HG03520 (cell line): ENCODE measurements around the gene EIF2S2.

Experiments
- ATAC-seq: cut with Tn5 transposase; IDR thresholded peaks from one replicate; pipeline ENCODE4 v1.9.1; 2021; ENCODE audit warnings: mild to moderate bottlenecking, moderate library complexity; ENCODE audit not compliant: unreplicated experiment

The EIF2S2 gene

DNA sequence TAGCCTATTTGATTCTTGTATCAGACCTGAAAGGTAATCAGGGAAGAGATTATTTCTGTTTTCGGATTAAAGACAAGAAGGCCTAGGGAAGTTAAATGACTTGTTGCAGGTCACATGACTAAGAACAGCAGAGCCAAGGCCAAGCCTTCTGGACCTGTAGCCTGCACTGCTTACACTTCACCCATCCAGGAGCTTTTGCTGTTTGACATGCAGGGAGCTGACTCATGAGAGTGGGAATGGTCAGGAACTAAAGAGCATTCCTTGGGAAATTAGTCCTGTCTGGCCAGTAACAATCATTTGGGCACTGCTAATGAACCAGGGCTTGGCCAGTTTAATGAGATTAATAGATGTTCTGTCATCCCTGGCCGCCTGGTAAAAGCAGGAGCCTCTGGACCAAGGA is 46.8 kb downstream of the EIF2S2 start:
- no peak for ATAC-seq

DNA sequence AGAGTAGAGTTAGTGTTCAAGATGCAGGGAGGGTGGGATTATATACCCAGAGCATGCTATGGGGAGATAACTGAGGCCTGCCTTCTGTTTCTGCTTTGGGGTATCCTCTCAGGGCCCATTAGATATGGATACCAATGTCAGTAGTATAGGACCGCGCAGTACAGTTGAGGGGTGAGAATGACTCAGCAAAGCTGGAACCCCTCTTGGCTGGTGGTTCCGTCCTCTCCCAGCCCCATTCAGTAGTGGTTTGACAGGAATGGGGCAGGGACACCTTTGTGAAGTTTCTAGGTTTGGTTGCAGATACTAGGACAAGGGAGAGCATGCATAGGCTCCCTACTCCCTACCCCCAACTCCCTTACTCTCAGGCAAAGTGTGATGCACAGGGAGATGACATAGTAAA is 47.8 kb downstream of the EIF2S2 start:
- ATAC-seq: no peak

DNA sequence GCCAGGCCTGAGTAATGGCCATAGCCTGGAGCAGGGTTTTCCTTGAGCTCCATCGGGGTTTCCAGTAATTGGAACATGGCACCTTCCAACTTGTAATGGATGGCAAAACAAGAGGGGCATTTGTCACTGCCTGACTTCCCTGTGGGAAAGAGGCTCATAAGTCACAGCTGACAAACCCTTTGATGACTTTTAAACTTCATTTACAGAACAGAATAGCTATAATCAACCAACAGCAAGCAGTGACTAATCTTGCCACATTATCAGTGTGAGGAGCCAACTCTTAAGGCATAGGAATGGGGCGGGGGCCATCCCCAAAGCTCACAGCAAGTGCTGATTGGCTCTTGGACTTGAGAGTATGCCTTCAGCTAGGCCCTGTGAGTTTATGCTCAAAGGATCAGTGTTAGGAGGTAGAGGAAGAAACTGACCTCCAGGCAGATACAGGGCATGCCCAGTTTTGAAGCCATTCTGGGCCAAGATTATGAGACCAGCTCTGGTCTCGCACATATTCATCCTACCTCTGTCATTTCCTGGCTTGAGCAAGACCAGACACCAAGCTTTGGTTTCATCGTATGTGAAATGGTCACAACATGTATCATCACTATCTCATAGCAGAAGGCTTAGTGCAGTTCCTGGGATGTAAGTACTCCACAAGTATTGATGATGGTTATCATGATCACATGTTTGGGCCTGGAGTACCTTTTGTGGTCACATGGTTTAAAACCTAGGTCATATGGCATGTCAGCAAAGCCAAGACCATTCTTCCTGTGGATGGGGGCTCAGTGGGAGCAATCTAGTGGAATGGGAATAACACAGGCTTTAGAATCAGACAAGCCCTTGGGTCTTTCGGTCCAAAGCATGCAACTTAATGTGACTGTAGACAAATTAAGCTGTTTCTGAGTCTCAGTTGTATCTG is 49.2 kb downstream of the EIF2S2 start:
- ATAC-seq: no peak

DNA sequence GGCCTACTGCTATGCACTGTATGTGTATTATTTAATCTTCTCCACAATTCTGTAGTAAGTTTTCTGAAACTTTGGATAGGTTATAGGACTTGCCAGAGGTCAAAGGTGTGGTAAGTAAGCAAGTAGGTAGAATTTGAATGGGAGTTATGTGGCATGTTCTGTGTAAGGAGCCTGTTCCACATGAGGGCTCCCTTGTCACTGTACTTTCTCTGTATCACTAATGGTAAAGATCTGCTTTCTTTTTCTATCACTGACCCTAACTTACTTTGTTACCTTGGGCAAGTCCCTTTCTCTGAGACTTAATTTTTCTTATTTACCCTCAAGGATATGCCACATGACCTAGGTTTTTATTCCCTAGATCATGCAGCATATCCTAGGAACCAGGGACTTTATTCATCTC is 50.3 kb downstream of the EIF2S2 start:
- ATAC-seq: no peak

DNA sequence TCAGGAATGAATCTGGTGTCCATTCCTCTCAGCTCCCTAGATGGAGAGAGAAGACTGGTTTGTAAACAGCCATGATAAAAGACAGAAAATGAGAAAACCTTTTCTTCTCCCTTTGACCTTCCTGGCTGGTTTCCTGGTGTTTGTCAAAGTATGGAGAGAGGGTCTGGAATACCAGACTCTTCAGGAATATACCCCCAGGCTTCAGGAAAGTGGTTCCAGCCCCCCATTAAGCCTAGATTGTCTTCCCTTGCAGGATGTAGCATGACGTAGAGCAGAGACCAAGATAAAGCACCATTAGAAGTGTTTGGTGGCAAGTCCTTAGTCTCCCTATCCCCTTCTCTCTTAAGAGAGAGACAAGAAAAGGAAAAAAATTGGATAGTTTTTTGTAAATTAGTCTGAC is 51.1 kb downstream of the EIF2S2 start:
- no peak for ATAC-seq

DNA sequence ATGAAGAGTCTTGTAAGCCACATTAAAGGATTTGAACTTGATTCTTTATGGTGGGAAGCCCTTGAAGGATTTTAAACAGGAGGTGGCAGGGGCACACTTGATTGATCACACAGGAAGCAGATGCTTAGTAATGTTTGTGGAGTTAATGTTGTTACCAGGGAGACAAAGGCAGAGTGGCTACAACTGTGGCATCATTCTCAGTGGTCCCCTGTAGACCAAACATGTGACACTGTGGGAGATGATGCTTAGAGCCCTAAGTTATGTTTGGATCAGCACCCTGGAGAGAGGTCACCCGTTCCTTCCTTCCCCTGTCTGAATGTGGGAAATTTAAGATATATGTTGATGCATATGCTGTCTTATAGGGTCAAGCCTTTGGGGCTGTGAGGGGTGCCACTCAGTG is 53.2 kb downstream of the EIF2S2 start:
- no peak for ATAC-seq

DNA sequence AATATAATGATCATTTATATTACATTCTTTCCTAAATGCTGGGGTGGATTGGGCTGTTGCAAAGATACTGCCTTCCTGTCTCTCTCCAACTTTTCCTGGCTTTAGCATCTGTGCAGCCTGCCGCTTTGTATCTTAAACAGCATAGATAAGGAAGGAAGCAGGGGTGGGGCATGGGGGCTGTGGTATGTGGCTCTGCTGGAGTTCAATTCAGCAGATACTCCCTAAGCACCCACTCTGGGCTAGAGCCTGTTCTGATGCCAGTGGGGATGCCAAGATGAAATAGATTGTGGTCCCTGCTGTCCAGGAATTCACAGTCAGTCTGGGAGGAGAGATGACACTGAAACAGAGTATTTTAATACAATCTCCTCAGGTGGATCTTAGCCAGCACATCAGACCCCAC is 56.8 kb downstream of the EIF2S2 start:
- no peak for ATAC-seq

DNA sequence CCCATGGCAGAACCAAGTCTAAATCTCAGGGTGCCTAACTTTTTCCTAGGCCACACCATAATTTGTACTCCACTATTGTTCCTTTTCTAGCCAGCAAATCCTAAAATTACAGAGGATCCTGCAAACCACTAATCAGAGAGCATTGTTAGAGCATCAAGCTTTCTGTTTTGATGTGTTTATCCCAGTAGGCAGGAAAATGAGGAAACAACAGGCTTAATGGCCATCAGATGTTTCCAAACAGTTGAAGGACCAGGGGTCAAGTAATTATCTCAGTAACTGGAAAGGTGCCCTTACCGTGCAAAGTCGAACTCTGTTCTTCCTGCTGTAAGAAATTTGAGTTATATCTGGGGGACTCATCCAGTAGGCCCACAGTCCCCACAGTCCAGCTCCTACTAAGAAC is 59.6 kb downstream of the EIF2S2 start:
- no peak for ATAC-seq

DNA sequence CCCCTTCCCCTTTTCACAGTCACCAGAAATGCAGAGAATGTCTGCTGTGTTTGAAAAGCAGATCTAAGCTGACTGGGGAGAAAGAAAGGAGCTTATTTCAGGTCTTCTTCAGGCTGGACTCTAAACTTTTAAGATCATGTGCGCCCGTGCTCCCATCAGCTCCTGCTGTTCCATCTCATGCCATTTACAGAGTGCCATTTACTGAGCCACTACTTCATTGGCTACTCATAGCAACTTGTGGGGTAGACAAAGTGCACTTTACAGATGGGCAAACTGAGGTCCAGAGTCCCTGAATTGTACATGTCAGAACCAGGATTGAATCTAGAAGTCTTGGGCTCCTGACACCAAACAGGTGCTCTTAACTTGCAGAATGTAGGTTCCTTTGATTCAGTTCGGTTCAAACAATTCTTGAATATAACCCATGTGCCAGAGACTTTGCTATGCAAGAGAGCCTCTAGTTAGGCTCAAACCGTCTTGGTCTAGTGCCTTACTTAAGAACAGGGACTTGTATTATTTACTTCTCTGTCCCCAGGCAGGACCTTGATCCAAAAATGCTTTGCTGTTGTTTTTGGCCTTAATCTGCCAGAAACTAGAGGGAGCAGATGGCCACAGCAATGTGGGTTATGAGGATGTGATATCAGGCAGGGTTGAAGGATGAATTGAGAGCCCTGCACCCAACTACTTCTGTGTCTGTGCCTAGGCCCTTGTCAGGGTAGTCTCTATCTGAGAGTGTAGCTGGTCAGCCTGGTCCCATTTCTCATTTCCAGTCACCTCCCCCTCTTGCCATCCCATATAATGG is 61.9 kb downstream of the EIF2S2 start:
- no peak for ATAC-seq

DNA sequence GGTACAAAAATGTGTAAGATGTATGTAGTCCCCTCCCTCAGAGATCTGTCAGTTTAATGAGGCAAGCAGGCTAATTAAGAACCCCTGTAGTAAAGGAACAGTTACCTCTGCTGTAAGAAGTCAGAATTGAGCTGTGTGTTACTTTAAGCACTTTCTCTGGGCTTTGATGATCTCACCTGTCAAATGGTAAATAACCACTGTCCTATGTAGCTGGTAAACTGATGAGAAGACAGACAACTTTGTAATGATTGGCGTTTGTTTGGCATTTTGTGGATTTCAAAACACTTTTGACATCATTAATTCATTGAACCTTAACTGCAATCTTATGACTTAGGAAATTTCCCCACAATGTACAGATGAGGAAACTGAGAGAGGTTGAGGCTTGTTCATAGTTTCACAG is 62.7 kb downstream of the EIF2S2 start:
- no peak for ATAC-seq

DNA sequence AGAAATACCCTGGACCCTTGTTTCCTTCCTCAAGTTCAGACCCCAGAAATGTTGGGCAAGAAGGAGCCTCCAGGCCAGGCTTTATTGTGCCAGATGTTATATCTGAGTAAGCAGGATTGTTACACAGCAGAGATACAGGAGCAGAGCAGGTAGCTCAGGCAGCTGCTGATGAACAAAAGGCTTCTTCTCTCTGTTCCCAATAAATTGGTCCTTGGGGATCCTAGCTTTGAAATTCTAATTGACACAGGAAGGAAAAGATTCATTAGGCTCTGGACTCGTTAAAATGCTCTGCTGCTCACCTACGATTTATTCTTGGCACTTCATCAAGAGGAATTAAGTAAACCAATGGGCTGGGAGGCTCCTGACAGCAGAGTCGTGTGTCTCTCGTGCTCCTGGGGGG is 64.1 kb downstream of the EIF2S2 start:
- ATAC-seq: no peak

DNA sequence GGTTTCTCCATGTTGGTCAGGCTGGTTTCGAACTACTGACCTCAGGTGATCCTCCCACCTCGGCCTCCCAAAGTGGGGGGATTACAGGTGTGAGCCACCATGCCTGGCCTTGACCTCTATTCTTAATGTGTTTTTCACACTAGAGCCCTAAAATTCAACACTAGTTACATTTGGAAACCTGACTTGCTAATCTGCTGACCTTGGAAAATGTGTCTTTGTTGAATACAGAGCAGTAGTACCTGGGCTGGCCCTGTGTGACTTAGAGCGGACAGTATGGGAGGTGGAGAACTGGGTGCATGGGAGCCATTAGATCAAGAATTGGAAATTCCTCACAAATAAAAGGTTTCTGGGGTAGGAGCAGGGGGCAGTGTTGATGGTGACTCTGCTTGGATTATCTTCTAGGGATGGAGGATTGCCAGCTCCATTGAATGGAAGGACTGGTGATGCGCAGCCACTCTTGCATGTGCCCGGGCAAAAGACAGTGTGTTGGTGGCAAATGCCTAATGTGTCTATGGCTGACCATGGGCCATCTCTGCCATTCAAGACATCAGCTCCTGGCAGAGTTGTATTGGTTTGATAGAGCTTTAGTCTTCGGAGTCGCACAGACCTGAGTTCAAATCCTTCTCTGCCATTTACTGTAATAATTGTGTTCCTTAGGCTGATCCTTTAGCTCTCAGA is 64.9 kb downstream of the EIF2S2 start:
- ATAC-seq: no peak

DNA sequence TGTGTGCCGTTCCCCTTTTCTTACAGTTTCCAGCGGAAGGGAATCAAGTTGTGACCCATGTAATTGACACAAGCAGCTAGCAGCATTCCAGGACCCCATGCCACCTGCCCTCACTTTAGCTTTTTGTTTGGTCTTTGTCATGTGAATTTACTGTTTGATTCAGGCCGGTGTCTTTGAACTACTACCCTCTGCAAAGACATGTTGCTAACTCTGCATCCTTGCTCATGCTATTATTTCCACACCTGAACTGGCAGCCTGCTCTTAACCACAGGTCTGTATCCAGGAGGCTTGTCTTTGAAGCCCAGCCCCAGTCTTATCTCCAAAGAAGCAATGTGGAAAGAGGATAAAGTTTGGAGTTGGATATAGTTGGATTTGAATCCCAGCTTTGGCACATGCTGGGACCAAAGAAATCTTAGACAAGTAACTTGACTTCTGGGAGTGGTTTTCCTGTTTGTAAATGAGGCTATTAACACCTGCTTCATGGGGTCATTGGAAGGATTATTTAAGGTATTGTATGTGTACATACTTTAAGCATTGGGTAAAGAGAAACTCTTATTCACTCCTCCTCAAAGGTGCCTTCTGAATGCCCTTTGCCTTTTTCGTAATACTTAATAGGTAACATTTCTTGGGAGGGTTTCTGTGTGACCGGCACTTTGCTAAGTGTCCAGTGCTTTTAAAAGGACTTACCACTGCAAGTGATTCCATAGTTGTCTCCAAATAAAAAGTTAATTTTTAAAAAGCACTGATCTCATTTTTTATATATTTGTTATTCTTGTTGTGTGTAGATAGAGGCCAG is 65.9 kb downstream of the EIF2S2 start:
- no peak for ATAC-seq

DNA sequence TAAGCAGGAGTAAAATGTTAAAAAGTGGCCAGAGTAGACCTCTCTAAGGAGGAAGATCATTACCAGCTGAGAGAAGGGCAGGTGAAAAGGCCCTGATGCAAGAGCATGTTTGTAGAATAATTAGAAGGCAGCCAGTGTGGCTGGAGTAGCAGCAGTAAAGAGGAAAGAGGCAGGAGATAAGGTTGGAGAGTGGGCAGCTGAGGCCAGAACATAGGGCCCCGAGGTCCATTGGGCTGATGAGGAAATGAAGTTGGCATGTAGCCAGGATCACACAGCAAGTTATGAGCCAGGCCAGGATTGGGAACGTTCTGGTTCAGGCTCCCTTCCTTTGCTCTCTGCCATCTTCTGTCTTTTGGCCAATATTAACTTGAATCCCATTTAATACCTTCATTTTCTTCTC is 66.7 kb downstream of the EIF2S2 start:
- ATAC-seq: no peak

DNA sequence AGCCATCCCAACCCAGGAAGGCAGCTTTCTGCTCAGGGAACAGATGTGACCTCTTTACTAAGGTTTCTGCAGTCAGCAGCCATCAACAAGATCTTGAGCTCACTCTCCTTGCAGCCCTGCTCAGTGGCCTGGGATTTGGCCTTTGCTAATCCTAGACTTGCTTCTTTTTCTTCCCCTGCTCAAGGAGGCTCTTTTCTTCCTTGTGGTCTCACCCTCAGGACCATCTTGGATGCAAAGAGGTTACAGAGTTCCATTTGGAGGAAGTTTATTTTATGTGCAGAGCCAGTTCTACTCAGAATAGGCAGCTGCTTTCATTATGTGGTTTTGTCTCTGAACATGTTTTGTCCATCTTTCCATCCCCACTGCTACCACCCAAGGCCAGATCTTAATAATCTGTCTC is 69.0 kb downstream of the EIF2S2 start:
- ATAC-seq: no peak

DNA sequence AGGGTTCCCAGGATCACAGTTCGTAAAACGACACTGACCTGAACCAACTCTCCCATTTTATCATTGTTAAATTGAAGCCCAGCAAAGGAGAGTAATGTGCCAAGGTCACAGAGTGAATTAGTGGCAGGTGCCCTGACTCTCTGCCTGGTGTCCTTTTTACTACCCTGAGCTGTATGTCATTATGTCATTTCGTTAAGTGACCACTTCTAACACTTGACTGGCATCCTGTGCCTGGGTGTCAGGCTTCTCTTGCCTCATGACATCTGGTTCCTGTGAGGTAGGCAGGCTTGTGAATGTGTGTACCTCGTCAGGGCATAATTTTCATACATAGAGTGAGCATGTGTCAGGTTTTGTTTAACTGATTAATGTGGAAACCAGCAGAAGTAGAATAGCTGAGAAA is 69.8 kb downstream of the EIF2S2 start:
- no peak for ATAC-seq

DNA sequence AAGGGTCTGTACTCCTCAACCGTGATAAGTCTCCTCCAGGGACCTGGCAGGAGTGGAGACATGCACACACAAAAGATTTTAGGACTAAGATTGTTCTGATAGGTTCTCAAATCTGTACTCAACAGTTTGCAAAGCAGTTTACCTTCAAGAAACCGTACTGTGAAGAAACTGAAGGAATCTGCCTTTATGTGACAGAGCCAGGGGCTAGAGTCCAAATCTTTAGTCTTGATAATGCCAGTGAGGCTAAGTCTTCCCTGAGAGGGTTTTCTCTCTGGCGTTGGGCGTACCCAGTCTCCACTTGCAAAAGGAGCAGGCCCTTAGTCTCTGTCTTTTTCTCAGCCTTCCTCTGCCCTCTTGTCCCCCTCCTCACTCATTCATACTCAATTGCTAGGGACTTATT is 70.8 kb downstream of the EIF2S2 start:
- ATAC-seq: no peak

DNA sequence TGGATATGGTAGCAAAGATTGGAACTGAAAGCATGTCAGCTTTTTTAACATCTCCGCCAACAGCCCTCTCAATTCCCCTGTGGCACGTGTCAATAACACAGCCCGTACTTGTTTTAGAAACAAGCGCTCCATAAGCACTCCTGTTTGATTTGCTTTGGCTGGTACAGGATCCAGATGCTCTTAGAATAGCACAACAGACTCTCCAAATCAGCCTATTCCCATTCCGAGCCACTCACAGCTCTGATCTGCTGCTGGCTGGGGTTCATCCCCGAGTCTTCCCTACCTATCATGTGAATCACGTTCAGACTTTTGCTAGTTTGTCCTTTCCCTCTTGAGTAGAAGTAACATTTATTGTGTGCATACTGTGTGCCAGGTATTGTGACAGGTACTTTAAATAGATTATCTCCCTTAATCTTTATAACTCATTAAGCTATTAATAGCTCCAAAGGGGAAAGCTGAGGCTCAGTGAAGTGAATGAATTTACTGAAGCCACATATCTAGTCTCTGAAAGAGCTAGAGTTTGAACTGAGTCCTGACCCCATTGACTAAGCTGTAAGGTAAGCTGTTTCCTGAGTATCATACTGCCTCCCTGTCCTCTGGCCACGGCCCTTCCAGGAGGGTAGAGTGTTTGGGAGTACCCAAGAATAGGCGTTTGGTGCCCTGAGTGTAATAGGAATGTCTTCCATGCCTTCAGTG is 71.6 kb downstream of the EIF2S2 start:
- no peak for ATAC-seq
